CD4-positive, CD25-positive, alpha-beta regulatory T cell (primary cell): ENCODE data around the gene HMGN1. TPM values are rescaled to one million over a fixed set of nuclear protein-coding genes. Genes with fewer than 3 reads are reported as not detected.
"Not testable (repeated sequence)": the region's sequence is repeated elsewhere in the genome, so short reads cannot be mapped to it uniquely, and the experiment has no call there.

Source experiments
- ATAC-seq, 2 donors: fragments of 150-1000 bp; cut with Tn5 transposase; one replicate each; pipeline ENCODE4 v1.10.0; 2021; ENCODE audit warnings: low read depth in 2 of 2, moderate number of reproducible peaks in 2 of 2, moderate library complexity in 1 of 2
- DNase-seq, 3 donors: peaks; one replicate each; pipeline versions ENCODE4 v3.0.0 to v3.0.0-alpha.2; 2012 to 2022; ENCODE audit warnings: mixed read lengths in 1 of 3
- H3K27ac ChIP-seq: one replicate; pipeline ENCODE4 v1.7.0; 2013; ENCODE audit warnings: mild to moderate bottlenecking, low read length; ENCODE audit not compliant: insufficient read depth, poor library complexity, severe bottlenecking
- H3K27me3 ChIP-seq: one replicate; pipeline ENCODE4 v1.7.0; 2013; ENCODE audit warnings: low read length; ENCODE audit not compliant: control insufficient read depth, insufficient read depth
- H3K36me3 ChIP-seq: one replicate; pipeline ENCODE4 v1.7.0; 2013; ENCODE audit warnings: mild to moderate bottlenecking, low read length, moderate library complexity; ENCODE audit not compliant: control insufficient read depth, insufficient read depth
- H3K4me1 ChIP-seq: 2 replicates; pipeline ENCODE4 v1.7.0; 2013; ENCODE audit warnings: mild to moderate bottlenecking, low read length; ENCODE audit not compliant: insufficient read depth, control insufficient read depth, poor library complexity, severe bottlenecking
- H3K4me3 ChIP-seq: one replicate; pipeline ENCODE4 v1.7.0; 2013; ENCODE audit warnings: low read depth, mild to moderate bottlenecking, low read length, moderate library complexity
- H3K9me3 ChIP-seq, 2 experiments: 1 replicate in 1 of 2; 2 replicates in 1 of 2; pipeline ENCODE4 v1.7.0; 2013; ENCODE audit warnings: low read length in 2 of 2, mild to moderate bottlenecking in 1 of 2, moderate library complexity in 1 of 2; ENCODE audit not compliant: control insufficient read depth in 2 of 2
- H3K27ac Mint-ChIP-seq, 3 donors: one replicate each; pipeline ENCODE4 v1.8.0; 2020 to 2022; ENCODE audit warnings: mild to moderate bottlenecking in 3 of 3, mixed read lengths in 3 of 3, moderate library complexity in 2 of 3
- H3K27me3 Mint-ChIP-seq: one replicate; pipeline ENCODE4 v1.8.0; 2022; ENCODE audit warnings: mild to moderate bottlenecking, mixed read lengths
- H3K36me3 Mint-ChIP-seq: one replicate; pipeline ENCODE4 v1.8.0; 2020; ENCODE audit warnings: mixed read lengths
- H3K4me1 Mint-ChIP-seq, 4 donors: one replicate each; pipeline ENCODE4 v1.8.0; 2020 to 2022; ENCODE audit warnings: mixed read lengths in 4 of 4, mild to moderate bottlenecking in 1 of 4
- H3K4me3 Mint-ChIP-seq, 4 donors: one replicate each; pipeline ENCODE4 v1.8.0; 2020 to 2022; ENCODE audit warnings: mild to moderate bottlenecking in 4 of 4, mixed read lengths in 4 of 4, moderate library complexity in 3 of 4
- H3K9me3 Mint-ChIP-seq, 7 donors: one replicate each; pipeline ENCODE4 v1.8.0; 2020 to 2022; ENCODE audit warnings: mixed read lengths in 7 of 7, mild to moderate bottlenecking in 3 of 7, moderate library complexity in 2 of 7
- polyA plus RNA-seq, 4 donors: library from polyadenylated mRNA; unstranded; fragments of 300-500 nt; fragmentation: Illumina TruSeq; gene quantifications; one replicate each; pipeline ENCODE4 v1.2.3, GENCODE V29; 2021
- total RNA-seq: library from RNA; stranded (reverse); gene quantifications from one replicate; pipeline ENCODE4 v1.2.3, GENCODE V29; 2022

HMGN1 gene
- total and polyA plus RNA-seq, 5 donors from 2014 or later: 168 to 249 (median 186) TPM

DNA sequence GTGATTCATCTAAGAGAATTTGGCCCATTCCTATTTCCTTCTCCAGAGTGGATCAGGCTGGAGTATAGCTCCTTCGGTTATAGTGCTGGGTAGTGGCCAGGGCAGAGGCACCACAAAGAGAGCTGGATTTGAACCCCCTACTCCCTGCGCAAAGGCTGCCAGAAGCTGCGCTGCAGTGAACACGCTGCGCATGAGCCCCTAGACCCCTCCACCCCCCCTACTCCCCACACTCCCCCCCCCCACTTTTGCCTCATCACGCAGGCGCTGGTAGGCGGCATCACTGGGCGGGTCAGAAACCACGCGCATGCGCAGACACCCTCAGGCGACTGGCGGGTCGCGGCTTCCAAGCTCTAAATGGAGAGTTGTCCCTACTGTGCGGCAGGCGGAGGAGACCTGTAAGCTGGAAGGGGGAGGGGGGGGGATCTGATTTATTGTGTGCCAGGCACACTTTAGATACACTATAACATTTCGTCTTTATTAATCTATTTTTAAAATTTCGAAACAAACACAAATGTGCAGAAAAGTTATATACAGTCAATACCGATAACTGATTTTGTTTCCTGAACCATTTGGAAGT is 38.7 kb upstream of the HMGN1 start:
- H3K4me3 Mint-ChIP-seq: peak overlapping the region; percentile 74 to 94 (median 90)
- H3K36me3 ChIP-seq: peaks cover 13% of the 10 kb centered on the region
- no peaks in the 10 kb centered on the region for H3K27me3 ChIP-seq
- peaks cover 16% of the 10 kb centered on the region for H3K36me3 Mint-ChIP-seq
- H3K27me3 Mint-ChIP-seq: no peaks in the 10 kb centered on the region
- peaks cover 15% of the 10 kb centered on the region for H3K4me1 ChIP-seq
- no peaks in the 10 kb centered on the region for H3K9me3 ChIP-seq
- peaks cover 13 to 34% (median 19%) of the 10 kb centered on the region in 4 donors for H3K4me1 Mint-ChIP-seq
- peak; percentile 87 to 89 (median 89) for DNase-seq
- H3K4me3 ChIP-seq: peak overlapping the region; percentile 82
- peak; percentile 43 to 56 for ATAC-seq
- peak overlapping the region; percentile 63 for H3K27ac ChIP-seq
- H3K27ac Mint-ChIP-seq: peak overlapping the region; percentile 84 to 94 (median 92)
- no peaks in the 10 kb centered on the region for H3K9me3 Mint-ChIP-seq

DNA sequence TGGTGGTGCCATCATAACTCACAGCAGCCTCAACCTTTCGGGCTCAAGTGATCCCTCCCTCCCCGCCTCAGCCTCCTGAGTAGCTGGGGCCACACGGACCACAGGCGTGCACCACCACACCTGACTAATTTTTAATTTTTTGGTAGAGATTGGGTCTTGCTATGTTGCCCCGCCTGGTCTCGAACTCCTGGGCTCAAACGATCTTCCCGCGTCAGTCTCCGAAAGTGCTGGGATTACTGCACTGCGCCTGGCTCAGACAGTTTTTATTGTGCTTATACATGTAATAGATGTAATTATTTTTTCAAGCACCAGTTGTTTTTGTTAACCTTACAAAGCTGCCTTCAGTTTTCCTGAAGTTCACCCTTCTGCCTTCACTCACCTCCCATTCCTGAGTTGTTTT is 38.0 kb upstream of the HMGN1 start:
- Mint-ChIP-seq H3K27ac (peak overlapping the region; percentile 59 to 92 (median 84)), H3K27me3 (no peaks in the 10 kb centered on the region), H3K4me1 (peaks cover 19 to 40% (median 25%) of the 10 kb centered on the region in 4 donors), H3K36me3 (peaks cover 11% of the 10 kb centered on the region), H3K4me3 (peak overlapping the region; percentile 31 to 89 (median 58)), H3K9me3 (no peaks in the 10 kb centered on the region)
- H3K27me3 ChIP-seq: no peaks in the 10 kb centered on the region
- H3K27ac ChIP-seq: no peak overlapping the region
- H3K9me3 ChIP-seq: no peaks in the 10 kb centered on the region
- peaks cover 15% of the 10 kb centered on the region for H3K4me1 ChIP-seq
- peak overlapping the region; percentile 66 for H3K4me3 ChIP-seq
- peaks cover 6% of the 10 kb centered on the region for H3K36me3 ChIP-seq
- no peak for ATAC-seq
- DNase-seq: no peak

DNA sequence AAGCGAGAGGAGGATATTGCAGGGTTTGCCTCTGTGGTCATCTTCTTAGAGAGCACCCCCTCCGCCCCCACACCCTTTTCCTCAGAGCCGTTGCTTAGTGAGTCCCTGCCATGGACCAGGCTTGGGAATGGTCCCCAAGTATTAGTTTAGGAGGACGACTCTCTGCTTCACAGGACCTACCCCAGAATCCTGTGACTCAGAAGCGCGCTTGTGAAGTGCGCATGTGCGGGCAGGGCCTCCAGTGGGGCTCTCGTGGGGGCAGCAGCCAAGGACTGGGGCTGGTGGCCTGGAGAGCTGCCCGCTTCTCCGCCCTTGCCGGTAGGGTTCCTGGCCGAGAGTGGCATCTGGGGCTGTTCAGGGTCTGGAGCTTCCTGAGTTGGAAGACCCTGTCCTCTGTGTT is 37.3 kb upstream of the HMGN1 start:
- no peak overlapping the region for H3K27ac ChIP-seq
- peaks cover 2% of the 10 kb centered on the region for H3K36me3 ChIP-seq
- no peaks in the 10 kb centered on the region for H3K27me3 Mint-ChIP-seq
- H3K27ac Mint-ChIP-seq: peak overlapping the region in 1 of 3 donors; percentile 56
- peak overlapping the region; percentile 37 for H3K4me3 ChIP-seq
- no peak for DNase-seq
- no peak for ATAC-seq
- peaks cover 21% of the 10 kb centered on the region for H3K4me1 ChIP-seq
- no peaks in the 10 kb centered on the region for H3K9me3 ChIP-seq
- H3K36me3 Mint-ChIP-seq: peaks cover 4% of the 10 kb centered on the region
- no peaks in the 10 kb centered on the region for H3K9me3 Mint-ChIP-seq
- H3K27me3 ChIP-seq: no peaks in the 10 kb centered on the region
- peaks cover 22 to 45% (median 29%) of the 10 kb centered on the region in 4 donors for H3K4me1 Mint-ChIP-seq
- peak overlapping the region; percentile 43 to 75 (median 60) for H3K4me3 Mint-ChIP-seq

DNA sequence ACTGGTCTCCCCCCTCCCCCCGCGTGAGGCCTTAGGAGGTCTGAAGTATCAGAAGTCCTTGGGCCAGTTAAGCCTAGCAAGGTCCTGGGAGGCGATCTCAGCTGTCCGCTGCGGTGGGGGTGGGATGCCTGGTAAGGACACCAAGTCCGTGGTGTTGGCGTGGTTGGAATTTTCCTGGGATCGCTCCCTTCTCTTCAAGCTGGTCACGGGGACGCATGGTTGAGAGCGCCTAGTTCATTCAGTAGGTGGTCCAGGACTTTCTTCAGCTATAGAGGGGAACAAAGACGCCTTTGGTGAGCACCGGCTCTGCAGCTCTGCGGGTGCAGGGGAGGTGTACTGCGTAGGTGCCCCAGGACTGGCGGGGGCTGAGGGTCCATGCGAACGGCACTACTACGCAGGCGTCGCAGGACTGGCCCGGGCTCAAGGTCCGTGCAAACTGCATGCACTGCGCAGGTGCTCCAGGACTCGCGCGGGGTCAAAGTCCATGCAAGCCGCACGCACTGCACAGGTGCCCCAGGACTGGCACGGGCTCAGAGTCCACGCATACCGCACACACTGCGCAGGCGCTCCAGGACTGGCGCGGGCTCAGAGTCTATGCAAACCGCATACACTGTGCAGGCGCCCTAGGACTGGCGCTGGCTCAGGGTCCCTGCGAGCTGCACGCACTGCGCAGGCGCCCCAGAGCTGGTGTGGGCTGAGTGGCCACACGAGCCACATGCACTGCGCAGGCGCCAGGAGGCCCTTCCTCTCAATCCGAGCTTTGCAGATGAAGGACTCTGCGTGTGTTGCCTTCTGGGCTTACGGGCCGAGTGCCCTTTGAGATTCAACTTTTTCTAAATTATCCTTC is 36.6 kb upstream of the HMGN1 start:
- peaks cover 28% of the 10 kb centered on the region for H3K4me1 ChIP-seq
- H3K4me1 Mint-ChIP-seq: peaks cover 25 to 50% (median 33%) of the 10 kb centered on the region in 4 donors

DNA sequence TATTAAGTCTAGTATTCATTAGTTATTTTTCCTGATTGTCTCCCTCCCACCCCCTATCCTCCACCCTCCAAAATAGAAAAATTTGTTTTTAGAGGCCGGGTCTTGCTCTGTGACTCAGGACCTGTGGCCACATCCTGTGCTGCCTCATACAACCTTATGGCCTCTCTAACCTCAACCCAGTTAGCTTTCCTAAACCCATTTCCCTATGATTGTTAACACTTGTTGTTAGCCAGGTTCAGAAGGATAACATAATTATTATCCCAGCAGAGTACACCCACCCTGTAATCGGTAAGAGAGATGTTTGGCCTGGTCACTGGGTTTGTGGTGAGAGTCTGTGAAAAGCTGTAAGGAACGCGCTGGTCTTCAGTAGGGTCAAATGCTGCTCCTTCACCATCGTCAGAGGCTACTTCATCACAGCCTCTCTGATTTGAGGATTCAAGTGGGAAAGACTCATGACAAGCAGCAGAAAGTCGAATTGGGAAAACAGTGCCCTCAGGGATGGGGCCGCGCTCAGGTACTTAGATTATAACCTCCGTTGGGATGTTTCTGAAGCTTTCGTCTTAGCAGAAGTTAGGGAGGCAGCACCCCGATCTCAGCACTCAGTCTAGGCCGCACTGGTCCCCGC is 35.9 kb upstream of the HMGN1 start:
- H3K4me1 ChIP-seq: peaks cover 32% of the 10 kb centered on the region
- DNase-seq: no peak
- no peaks in the 10 kb centered on the region for H3K9me3 ChIP-seq
- no peak for ATAC-seq
- Mint-ChIP-seq H3K36me3 (no peaks in the 10 kb centered on the region), H3K4me3 (peak overlapping the region in 2 of 4 donors; percentile 51 to 77), H3K27me3 (no peaks in the 10 kb centered on the region), H3K4me1 (peaks cover 25 to 53% (median 36%) of the 10 kb centered on the region in 4 donors), H3K27ac (peak overlapping the region in 2 of 3 donors; percentile 26 to 73), H3K9me3 (no peaks in the 10 kb centered on the region)
- H3K4me3 ChIP-seq: no peak overlapping the region
- no peaks in the 10 kb centered on the region for H3K27me3 ChIP-seq
- no peak overlapping the region for H3K27ac ChIP-seq
- no peaks in the 10 kb centered on the region for H3K36me3 ChIP-seq

More for the DNA sequence above, 36.6 kb upstream of the HMGN1 start:
- Histone ChIP-seq H3K4me3 (peak overlapping the region; percentile 37), H3K9me3 (no peaks in the 10 kb centered on the region), H3K27me3 (no peaks in the 10 kb centered on the region), H3K36me3 (no peaks in the 10 kb centered on the region), H3K27ac (no peak overlapping the region)
- peak; percentile 19 to 43 for ATAC-seq
- Mint-ChIP-seq H3K27ac (peak overlapping the region in 1 of 3 donors; percentile 56), H3K27me3 (no peaks in the 10 kb centered on the region), H3K36me3 (peaks cover 3% of the 10 kb centered on the region), H3K9me3 (no peaks in the 10 kb centered on the region), H3K4me3 (peak overlapping the region; percentile 46 to 77 (median 74))
- peak; percentile 46 to 76 (median 53) for DNase-seq

DNA sequence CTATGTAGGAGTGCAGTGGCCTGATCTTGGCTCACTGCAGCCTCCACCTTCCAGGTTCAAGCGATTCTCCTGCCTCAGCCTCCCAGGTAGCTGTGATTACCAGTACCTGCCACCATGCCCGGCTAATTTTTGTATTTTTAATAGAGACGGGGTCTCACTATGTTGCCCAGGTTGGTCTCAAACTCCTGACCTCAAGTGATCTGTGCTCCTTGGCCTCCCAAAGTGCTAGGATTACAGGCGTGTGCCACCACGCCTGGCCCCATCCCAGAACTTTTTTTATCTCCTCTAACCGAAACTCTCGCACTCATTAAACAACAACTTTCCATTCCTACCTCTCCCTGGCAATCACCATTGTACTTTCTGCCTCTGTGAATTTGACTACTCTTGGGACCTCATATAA is 33.2 kb upstream of the HMGN1 start:
- not testable (repeated sequence) for ATAC-seq, H3K36me3 Mint-ChIP-seq
- H3K27ac Mint-ChIP-seq: peak overlapping the region; percentile 0 to 42 (median 24)

DNA sequence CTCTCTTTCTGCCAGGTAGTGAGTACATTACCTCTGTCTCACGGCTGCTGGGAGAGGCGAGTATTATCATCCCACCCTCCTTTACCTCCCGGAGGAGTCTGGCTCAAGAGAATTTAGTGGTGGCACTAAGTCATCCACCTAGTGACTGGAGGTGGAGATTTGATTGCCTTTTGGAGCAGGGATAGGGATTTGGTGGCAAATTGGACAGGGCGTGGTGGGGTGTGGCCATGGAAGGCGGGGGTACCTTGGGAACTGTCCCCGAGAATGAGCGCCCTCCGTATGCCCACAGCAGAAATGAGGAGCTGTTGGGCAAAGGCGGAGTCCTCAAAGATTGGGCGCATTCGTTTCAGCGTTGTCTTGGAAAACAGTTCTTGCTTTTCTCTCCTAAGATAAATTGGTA is 32.1 kb upstream of the HMGN1 start:
- Mint-ChIP-seq H3K27ac (peak overlapping the region in 2 of 3 donors; percentile 42 to 94), H3K4me1 (peaks cover 17 to 35% (median 26%) of the 10 kb centered on the region in 4 donors), H3K4me3 (peak overlapping the region; percentile 81 to 99 (median 92)), H3K9me3 (no peaks in the 10 kb centered on the region), H3K36me3 (no peaks in the 10 kb centered on the region), H3K27me3 (peaks cover 22% of the 10 kb centered on the region)
- peak overlapping the region; percentile 88 for H3K4me3 ChIP-seq
- ATAC-seq (no peak), DNase-seq (no peak)
- H3K36me3 ChIP-seq: no peaks in the 10 kb centered on the region
- peak overlapping the region; percentile 75 for H3K27ac ChIP-seq
- H3K27me3 ChIP-seq: no peaks in the 10 kb centered on the region
- peaks cover 22% of the 10 kb centered on the region for H3K4me1 ChIP-seq
- no peaks in the 10 kb centered on the region for H3K9me3 ChIP-seq

More for the DNA sequence above, 33.2 kb upstream of the HMGN1 start:
- H3K9me3 ChIP-seq, H3K36me3 ChIP-seq, DNase-seq, H3K27ac ChIP-seq, H3K4me3 ChIP-seq, H3K27me3 ChIP-seq, H3K9me3 Mint-ChIP-seq: not testable (repeated sequence)
- Mint-ChIP-seq H3K4me3 (peak overlapping the region; percentile 2 to 99 (median 74)), H3K4me1 (peaks cover 21 to 38% (median 28%) of the 10 kb centered on the region in 4 donors), H3K27me3 (peaks cover 16% of the 10 kb centered on the region)
- H3K4me1 ChIP-seq: peaks cover 26% of the 10 kb centered on the region
